ENCODE measurements around the gene GRIK4. TPM values are rescaled to one million over a fixed set of nuclear protein-coding genes. Genes with fewer than 3 reads are reported as not detected.

GRIK4 gene
- total RNA-seq, 1 experiment from 2014 or later = not detected

GRCh38 chr11:120686516-120686915, 175.0 kb downstream of the GRIK4 start:
- Histone ChIP-seq H3K27ac (no peak overlapping the region), H4K20me1 (ENCODE audit: insufficient read depth) (no peaks in the 10 kb centered on the region), H2AFZ (no peak overlapping the region), H3K4me3 (no peak overlapping the region), H3K9me3 (ENCODE audit: insufficient read depth, low read depth) (peaks cover 3% of the 10 kb centered on the region; the same call in 1 of the 2 replicates), H3K9me2 (ENCODE audit: insufficient read depth) (no peaks in the 10 kb centered on the region), H3K27me3 (ENCODE audit: insufficient read depth, low read depth) (peaks cover 95% of the 10 kb centered on the region), H3K4me1 (replicated peaks; ENCODE audit: insufficient read depth) (no peaks in the 10 kb centered on the region), H3K79me2 (ENCODE audit: low read depth) (no peaks in the 10 kb centered on the region), H3K4me2 (no peak overlapping the region), H3K36me3 (ENCODE audit: low read depth) (no peaks in the 10 kb centered on the region), H3F3A (ENCODE audit: insufficient read depth, low read depth) (no peaks in the 10 kb centered on the region)
- no peak for DNase-seq
- no peak for TF ChIP-seq EZH2 (IDR thresholded peaks at IDR 0.05; ENCODE audit: low read depth)
- no peak for TF ChIP-seq CTCF (conservative IDR thresholded peaks at IDR 0.05)
- ChIA-PET POLR2A (ENCODE audit: unreplicated experiment) (no interaction called here), CTCF (interaction anchor here (0.6 kb wide), 1 partner anchor 179 kb away, joined by 5 read pairs; no protein-coding TSS in a partner anchor)
- no TSS peak for BruUV-seq (replicated peaks)
- intact Hi-C loops (cut with micrococcal nuclease; ENCODE audit: unreplicated experiment) = loop anchor here (10.0 kb wide), 3 partner anchors 248 to 452 kb away; no protein-coding TSS in a partner anchor

GRCh38 chr11:120688163-120688562, 176.6 kb downstream of the GRIK4 start:
- Histone ChIP-seq H3K27ac (no peak overlapping the region), H3F3A (ENCODE audit: insufficient read depth, low read depth) (no peaks in the 10 kb centered on the region), H3K4me1 (replicated peaks; ENCODE audit: insufficient read depth) (no peaks in the 10 kb centered on the region), H3K79me2 (ENCODE audit: low read depth) (no peaks in the 10 kb centered on the region), H3K4me3 (no peak overlapping the region), H4K20me1 (ENCODE audit: insufficient read depth) (no peaks in the 10 kb centered on the region), H3K36me3 (ENCODE audit: low read depth) (no peaks in the 10 kb centered on the region), H3K9me2 (ENCODE audit: insufficient read depth) (no peaks in the 10 kb centered on the region), H3K4me2 (no peak overlapping the region), H3K27me3 (ENCODE audit: insufficient read depth, low read depth) (peaks cover 92% of the 10 kb centered on the region), H2AFZ (no peak overlapping the region), H3K9me3 (ENCODE audit: insufficient read depth, low read depth) (peaks cover 3% of the 10 kb centered on the region; the same call in 1 of the 2 replicates)
- DNase-seq = no peak
- BruUV-seq (replicated peaks) = no TSS peak
- intact Hi-C loops (cut with micrococcal nuclease; ENCODE audit: unreplicated experiment) = loop anchor here (10.0 kb wide), 3 partner anchors 247 to 453 kb away; no protein-coding TSS in a partner anchor
- ChIA-PET POLR2A (ENCODE audit: unreplicated experiment) (no interaction called here), CTCF (no interaction called here)
- TF ChIP-seq CTCF (conservative IDR thresholded peaks at IDR 0.05) (no peak), EZH2 (IDR thresholded peaks at IDR 0.05; ENCODE audit: low read depth) (no peak)

GRCh38 chr11:120689596-120690275, 178.2 kb downstream of the GRIK4 start:
- no peak overlapping the region for H3K4me2 ChIP-seq
- H3K79me2 ChIP-seq (ENCODE audit: low read depth) = no peaks in the 10 kb centered on the region
- H3K27ac ChIP-seq = no peak overlapping the region
- DNase-seq = no peak
- intact Hi-C loops (cut with micrococcal nuclease; ENCODE audit: unreplicated experiment) = loop anchor here (10.0 kb wide), 3 partner anchors 245 to 455 kb away; no protein-coding TSS in a partner anchor
- peaks cover 3% of the 10 kb centered on the region; the same call in 1 of the 2 replicates for H3K9me3 ChIP-seq (ENCODE audit: insufficient read depth, low read depth)
- no peak for TF ChIP-seq EZH2 (IDR thresholded peaks at IDR 0.05; ENCODE audit: low read depth)
- no peak for TF ChIP-seq CTCF (conservative IDR thresholded peaks at IDR 0.05)
- no peaks in the 10 kb centered on the region for H3K36me3 ChIP-seq (ENCODE audit: low read depth)
- CTCF ChIA-PET = no interaction called here
- no peaks in the 10 kb centered on the region for H3K9me2 ChIP-seq (ENCODE audit: insufficient read depth)
- peaks cover 95% of the 10 kb centered on the region for H3K27me3 ChIP-seq (ENCODE audit: insufficient read depth, low read depth)
- no TSS peak for BruUV-seq (replicated peaks)
- POLR2A ChIA-PET (ENCODE audit: unreplicated experiment) = no interaction called here
- H3K4me1 ChIP-seq (replicated peaks; ENCODE audit: insufficient read depth) = no peaks in the 10 kb centered on the region
- no peaks in the 10 kb centered on the region for H4K20me1 ChIP-seq (ENCODE audit: insufficient read depth)
- no peak overlapping the region for H2AFZ ChIP-seq
- no peak overlapping the region for H3K4me3 ChIP-seq
- no peaks in the 10 kb centered on the region for H3F3A ChIP-seq (ENCODE audit: insufficient read depth, low read depth)
